Measurements from ENCODE around the gene KRTAP3-3.

DNA sequence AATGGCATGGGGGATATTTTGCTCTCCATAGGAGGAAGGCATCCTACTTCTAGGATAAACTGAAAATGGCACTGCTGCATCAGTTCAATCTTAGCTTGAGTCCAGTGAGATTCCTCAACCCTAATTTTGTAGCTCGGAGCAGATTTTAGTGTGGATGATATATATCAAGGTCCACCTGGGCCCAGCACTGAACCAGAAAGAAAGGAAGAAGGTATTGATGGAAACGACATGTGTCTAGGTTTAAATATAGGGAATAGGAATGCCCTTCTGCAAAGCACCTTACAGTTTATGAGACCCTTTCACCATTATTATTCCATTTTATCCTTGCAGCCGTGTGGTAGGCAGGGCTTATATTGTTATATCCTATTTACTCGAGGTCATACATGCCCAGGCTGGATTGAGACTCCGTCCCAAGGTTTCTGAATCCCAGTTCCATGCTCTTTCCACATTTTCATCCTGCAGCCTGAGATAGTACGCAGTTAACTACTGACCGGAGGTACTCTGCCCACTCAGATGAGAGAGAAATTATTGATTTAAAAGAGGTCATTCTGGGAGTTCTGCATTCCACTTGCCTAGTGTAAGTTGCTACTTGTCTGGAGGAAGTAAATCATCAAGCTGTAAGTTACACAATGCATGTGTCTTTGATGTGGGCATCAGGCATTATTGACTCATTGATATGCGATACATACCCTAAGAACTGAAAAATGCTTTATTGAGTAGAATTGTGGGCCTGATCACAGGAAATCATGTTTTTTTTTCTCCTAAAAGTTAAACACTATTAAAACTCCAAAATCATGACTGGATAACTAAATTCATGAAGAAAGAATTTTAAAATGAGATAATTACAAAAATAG lies 37.3 kb downstream of the KRTAP3-3 start:
- TF ChIP-seq, protein P1, sequence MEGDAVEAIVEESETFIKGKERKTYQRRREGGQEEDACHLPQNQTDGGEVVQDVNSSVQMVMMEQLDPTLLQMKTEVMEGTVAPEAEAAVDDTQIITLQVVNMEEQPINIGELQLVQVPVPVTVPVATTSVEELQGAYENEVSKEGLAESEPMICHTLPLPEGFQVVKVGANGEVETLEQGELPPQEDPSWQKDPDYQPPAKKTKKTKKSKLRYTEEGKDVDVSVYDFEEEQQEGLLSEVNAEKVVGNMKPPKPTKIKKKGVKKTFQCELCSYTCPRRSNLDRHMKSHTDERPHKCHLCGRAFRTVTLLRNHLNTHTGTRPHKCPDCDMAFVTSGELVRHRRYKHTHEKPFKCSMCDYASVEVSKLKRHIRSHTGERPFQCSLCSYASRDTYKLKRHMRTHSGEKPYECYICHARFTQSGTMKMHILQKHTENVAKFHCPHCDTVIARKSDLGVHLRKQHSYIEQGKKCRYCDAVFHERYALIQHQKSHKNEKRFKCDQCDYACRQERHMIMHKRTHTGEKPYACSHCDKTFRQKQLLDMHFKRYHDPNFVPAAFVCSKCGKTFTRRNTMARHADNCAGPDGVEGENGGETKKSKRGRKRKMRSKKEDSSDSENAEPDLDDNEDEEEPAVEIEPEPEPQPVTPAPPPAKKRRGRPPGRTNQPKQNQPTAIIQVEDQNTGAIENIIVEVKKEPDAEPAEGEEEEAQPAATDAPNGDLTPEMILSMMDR (conservative IDR thresholded peaks at IDR 0.05; ENCODE audit: low read depth in 2 of 2), result no peak
- TF ChIP-seq, protein P2, sequence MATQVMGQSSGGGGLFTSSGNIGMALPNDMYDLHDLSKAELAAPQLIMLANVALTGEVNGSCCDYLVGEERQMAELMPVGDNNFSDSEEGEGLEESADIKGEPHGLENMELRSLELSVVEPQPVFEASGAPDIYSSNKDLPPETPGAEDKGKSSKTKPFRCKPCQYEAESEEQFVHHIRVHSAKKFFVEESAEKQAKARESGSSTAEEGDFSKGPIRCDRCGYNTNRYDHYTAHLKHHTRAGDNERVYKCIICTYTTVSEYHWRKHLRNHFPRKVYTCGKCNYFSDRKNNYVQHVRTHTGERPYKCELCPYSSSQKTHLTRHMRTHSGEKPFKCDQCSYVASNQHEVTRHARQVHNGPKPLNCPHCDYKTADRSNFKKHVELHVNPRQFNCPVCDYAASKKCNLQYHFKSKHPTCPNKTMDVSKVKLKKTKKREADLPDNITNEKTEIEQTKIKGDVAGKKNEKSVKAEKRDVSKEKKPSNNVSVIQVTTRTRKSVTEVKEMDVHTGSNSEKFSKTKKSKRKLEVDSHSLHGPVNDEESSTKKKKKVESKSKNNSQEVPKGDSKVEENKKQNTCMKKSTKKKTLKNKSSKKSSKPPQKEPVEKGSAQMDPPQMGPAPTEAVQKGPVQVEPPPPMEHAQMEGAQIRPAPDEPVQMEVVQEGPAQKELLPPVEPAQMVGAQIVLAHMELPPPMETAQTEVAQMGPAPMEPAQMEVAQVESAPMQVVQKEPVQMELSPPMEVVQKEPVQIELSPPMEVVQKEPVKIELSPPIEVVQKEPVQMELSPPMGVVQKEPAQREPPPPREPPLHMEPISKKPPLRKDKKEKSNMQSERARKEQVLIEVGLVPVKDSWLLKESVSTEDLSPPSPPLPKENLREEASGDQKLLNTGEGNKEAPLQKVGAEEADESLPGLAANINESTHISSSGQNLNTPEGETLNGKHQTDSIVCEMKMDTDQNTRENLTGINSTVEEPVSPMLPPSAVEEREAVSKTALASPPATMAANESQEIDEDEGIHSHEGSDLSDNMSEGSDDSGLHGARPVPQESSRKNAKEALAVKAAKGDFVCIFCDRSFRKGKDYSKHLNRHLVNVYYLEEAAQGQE (IDR thresholded peaks at IDR 0.05; ENCODE audit: unreplicated experiment), result no peak
- no peak for TF ChIP-seq CREB1 (CRISPR knock-in tag; IDR thresholded peaks at IDR 0.05; ENCODE audit: low read depth)
- TF ChIP-seq EZH2 (IDR thresholded peaks at IDR 0.05; ENCODE audit: low read depth, unreplicated experiment), result no peak
- TF ChIP-seq, protein P3, sequence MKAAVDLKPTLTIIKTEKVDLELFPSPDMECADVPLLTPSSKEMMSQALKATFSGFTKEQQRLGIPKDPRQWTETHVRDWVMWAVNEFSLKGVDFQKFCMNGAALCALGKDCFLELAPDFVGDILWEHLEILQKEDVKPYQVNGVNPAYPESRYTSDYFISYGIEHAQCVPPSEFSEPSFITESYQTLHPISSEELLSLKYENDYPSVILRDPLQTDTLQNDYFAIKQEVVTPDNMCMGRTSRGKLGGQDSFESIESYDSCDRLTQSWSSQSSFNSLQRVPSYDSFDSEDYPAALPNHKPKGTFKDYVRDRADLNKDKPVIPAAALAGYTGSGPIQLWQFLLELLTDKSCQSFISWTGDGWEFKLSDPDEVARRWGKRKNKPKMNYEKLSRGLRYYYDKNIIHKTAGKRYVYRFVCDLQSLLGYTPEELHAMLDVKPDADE (IDR thresholded peaks at IDR 0.05), result no peak
- TF ChIP-seq POLR2AphosphoS5 (IDR thresholded peaks at IDR 0.05; ENCODE audit: low read depth), result no peak
- no peak for TF ChIP-seq EZH2phosphoT487 (IDR thresholded peaks at IDR 0.05; ENCODE audit: unreplicated experiment)
- TF ChIP-seq, protein P4, sequence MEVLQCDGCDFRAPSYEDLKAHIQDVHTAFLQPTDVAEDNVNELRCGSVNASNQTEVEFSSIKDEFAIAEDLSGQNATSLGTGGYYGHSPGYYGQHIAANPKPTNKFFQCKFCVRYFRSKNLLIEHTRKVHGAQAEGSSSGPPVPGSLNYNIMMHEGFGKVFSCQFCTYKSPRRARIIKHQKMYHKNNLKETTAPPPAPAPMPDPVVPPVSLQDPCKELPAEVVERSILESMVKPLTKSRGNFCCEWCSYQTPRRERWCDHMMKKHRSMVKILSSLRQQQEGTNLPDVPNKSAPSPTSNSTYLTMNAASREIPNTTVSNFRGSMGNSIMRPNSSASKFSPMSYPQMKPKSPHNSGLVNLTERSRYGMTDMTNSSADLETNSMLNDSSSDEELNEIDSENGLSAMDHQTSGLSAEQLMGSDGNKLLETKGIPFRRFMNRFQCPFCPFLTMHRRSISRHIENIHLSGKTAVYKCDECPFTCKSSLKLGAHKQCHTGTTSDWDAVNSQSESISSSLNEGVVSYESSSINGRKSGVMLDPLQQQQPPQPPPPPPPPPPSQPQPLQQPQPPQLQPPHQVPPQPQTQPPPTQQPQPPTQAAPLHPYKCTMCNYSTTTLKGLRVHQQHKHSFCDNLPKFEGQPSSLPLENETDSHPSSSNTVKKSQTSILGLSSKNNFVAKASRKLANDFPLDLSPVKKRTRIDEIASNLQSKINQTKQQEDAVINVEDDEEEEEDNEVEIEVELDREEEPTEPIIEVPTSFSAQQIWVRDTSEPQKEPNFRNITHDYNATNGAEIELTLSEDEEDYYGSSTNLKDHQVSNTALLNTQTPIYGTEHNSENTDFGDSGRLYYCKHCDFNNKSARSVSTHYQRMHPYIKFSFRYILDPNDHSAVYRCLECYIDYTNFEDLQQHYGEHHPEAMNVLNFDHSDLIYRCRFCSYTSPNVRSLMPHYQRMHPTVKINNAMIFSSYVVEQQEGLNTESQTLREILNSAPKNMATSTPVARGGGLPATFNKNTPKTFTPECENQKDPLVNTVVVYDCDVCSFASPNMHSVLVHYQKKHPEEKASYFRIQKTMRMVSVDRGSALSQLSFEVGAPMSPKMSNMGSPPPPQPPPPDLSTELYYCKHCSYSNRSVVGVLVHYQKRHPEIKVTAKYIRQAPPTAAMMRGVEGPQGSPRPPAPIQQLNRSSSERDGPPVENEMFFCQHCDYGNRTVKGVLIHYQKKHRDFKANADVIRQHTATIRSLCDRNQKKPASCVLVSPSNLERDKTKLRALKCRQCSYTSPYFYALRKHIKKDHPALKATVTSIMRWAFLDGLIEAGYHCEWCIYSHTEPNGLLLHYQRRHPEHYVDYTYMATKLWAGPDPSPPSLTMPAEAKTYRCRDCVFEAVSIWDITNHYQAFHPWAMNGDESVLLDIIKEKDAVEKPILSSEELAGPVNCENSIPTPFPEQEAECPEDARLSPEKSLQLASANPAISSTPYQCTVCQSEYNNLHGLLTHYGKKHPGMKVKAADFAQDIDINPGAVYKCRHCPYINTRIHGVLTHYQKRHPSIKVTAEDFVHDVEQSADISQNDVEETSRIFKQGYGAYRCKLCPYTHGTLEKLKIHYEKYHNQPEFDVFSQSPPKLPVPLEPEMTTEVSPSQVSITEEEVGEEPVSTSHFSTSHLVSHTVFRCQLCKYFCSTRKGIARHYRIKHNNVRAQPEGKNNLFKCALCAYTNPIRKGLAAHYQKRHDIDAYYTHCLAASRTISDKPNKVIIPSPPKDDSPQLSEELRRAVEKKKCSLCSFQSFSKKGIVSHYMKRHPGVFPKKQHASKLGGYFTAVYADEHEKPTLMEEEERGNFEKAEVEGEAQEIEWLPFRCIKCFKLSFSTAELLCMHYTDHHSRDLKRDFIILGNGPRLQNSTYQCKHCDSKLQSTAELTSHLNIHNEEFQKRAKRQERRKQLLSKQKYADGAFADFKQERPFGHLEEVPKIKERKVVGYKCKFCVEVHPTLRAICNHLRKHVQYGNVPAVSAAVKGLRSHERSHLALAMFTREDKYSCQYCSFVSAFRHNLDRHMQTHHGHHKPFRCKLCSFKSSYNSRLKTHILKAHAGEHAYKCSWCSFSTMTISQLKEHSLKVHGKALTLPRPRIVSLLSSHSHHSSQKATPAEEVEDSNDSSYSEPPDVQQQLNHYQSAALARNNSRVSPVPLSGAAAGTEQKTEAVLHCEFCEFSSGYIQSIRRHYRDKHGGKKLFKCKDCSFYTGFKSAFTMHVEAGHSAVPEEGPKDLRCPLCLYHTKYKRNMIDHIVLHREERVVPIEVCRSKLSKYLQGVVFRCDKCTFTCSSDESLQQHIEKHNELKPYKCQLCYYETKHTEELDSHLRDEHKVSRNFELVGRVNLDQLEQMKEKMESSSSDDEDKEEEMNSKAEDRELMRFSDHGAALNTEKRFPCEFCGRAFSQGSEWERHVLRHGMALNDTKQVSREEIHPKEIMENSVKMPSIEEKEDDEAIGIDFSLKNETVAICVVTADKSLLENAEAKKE (CRISPR knock-in tag; IDR thresholded peaks at IDR 0.05), result no peak
- no peak for TF ChIP-seq STAT1 (IDR thresholded peaks at IDR 0.05; ENCODE audit: unreplicated experiment)
- TF ChIP-seq ZNF331 (CRISPR knock-in tag; IDR thresholded peaks at IDR 0.05; ENCODE audit: low read depth), result no peak
- TF ChIP-seq ZNF114 (CRISPR knock-in tag; IDR thresholded peaks at IDR 0.05), result no peak
